ENCODE measurements around the gene RIMBP2.

DNA sequence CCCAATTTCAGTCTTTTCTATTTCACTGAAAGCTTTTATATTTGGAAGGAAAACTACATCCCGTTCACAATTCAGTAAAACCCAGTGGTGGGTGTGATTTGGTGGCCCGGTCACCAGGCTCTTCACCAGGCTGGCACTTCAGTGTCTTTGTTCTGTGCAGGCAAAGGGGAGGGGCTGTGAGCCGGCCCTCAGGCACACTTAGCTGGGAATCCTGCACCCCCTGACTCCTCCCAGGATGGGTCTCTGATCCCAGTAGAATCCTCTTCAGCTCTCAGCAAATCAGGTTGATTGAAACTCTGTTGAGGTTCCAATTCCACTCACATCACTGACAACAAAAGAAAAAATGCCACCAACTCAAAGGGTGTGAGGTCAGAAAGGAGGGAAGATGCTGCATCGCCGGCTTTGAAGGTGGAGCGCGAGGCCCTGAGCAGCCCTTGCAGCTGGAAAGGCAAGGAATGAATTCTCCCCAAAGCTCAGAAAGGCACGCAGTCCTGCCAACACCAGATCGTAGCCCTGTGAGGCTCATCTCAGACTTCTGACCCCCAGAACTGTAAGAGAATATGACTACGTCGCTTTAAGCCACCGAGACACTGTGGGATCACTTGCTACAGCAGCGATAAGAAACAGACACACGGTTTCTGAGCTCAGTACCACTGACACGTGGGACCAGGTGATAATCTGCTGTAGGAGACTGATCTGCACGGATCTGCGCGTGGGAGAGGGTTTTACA is 211.8 kb downstream of the RIMBP2 start:
- TF ChIP-seq, protein P1, sequence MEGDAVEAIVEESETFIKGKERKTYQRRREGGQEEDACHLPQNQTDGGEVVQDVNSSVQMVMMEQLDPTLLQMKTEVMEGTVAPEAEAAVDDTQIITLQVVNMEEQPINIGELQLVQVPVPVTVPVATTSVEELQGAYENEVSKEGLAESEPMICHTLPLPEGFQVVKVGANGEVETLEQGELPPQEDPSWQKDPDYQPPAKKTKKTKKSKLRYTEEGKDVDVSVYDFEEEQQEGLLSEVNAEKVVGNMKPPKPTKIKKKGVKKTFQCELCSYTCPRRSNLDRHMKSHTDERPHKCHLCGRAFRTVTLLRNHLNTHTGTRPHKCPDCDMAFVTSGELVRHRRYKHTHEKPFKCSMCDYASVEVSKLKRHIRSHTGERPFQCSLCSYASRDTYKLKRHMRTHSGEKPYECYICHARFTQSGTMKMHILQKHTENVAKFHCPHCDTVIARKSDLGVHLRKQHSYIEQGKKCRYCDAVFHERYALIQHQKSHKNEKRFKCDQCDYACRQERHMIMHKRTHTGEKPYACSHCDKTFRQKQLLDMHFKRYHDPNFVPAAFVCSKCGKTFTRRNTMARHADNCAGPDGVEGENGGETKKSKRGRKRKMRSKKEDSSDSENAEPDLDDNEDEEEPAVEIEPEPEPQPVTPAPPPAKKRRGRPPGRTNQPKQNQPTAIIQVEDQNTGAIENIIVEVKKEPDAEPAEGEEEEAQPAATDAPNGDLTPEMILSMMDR (IDR thresholded peaks at IDR 0.05; ENCODE audit: insufficient read depth, low read length): no peak
- TF ChIP-seq POLR2AphosphoS5 (IDR thresholded peaks at IDR 0.05; ENCODE audit: low read depth): no peak

All from HL-60 (cell line).